Ramos (cell line): ENCODE results near the gene LRRC1.
"Not testable (repeated sequence)": the region's sequence is repeated elsewhere in the genome, so short reads cannot be mapped to it uniquely, and the experiment has no call there.

ENCODE experiments used
- in situ Hi-C: fragments of 300-500 bp; cut with MboI; formaldehyde crosslinking; loops from one replicate; pipeline ENCODE4 v1.14.3; 2022; ENCODE audit warnings: low sequenced_read_pairs; ENCODE audit not compliant: unreplicated experiment

The LRRC1 gene

DNA sequence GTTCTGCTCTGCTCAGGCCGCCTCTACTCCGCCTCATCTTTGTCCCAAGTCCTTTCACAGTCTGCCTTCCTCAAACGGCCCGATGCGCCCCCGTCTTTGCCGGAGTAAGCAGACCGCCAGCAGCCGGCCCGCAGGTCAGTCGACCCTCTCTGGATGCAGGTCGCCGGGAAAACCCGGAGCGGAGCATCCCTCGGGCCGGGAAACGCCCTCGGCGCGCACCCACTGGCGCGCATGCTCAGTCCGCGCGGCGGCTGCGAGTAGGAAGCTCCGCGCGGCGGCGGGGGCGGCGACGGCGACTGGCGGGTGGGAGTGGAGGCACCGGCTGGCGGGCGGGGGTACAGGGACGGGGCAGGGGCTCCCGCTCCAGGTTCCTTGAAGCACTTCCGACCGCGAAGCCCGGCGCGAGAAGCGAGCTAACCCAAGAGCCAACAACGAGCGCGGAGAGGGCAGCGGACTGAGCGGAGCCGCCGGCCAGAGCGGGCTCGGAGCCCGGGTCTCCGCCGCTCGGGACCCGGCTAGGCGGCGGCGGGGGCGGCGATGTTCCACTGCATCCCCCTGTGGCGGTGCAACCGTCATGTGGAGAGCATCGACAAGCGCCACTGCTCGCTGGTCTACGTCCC, at the start of gene LRRC1:
TSS of gene LRRC1 (plus strand) at position 286 of the 620 bp plus-strand sequence. CDS start at position 538, 252 bp downstream.
- in situ Hi-C loops: no loop called here

- in situ Hi-C loops: no loop called here
Observed at GRCh38 chr6:53746442-53747103, 48.2 kb upstream of the LRRC1 start.

GRCh38 chr6:53750052-53750650, 44.7 kb upstream of the LRRC1 start:
- in situ Hi-C loops: no loop called here

- in situ Hi-C loops: no loop called here
Observed at GRCh38 chr6:53751417-53751816, 43.4 kb upstream of the LRRC1 start.

DNA sequence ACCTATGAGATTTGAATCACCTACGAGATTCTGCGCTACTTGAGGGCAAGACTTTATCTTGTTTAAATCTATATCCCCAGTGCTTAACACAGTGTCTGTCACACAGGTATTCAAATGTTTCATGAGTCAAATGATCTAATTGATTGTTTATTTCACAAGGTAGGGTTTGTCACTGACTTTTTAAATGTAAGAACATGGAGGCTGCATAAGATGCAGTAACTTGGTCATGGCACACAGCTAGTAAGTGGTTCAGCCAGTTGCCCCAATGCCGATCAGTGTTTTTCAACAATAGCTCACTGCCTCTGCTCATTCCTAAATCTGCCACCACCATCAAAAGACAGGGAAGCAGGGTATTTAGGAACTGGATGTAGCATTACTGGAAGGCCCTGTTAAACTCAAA, 42.4 kb upstream of the LRRC1 start:
- in situ Hi-C loops: no loop called here

DNA sequence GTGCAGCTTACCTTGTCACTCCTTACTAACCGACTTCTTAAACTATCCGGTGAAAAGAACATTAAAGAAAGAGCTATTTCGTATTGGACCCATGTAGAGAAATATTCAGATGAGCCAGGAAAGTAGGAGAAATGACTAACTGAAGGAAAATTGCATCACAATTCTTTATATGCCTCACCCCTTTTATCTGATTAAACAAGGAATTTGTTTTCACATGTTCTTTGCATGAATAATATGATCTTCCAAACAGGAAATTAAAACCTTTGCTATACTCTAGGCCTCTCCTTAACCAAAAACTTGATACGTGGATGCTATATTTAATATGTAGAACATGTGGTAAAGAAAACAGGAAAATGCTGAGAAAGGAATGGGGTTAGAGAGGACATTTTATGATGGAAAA, 41.9 kb upstream of the LRRC1 start:
- in situ Hi-C loops: no loop called here

DNA sequence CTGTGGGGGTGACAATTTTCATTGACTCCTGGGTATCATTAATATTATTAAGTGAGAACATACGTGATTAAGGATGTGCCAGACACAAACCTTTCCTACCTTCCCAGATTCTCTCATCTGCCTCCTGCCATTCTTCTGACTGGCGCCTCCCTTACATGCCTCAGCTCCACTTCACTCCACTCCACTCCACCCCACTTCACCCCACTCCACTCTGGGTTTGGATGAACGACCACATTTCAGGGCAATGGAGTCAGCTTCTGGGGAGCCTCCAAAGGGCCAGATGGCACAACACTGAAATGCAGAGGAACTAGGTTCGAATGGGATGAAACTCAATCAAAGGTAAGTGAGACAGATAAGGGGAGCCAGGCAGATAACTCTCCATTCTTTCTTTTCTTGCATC, 40.5 kb upstream of the LRRC1 start:
- in situ Hi-C loops: no loop called here

DNA sequence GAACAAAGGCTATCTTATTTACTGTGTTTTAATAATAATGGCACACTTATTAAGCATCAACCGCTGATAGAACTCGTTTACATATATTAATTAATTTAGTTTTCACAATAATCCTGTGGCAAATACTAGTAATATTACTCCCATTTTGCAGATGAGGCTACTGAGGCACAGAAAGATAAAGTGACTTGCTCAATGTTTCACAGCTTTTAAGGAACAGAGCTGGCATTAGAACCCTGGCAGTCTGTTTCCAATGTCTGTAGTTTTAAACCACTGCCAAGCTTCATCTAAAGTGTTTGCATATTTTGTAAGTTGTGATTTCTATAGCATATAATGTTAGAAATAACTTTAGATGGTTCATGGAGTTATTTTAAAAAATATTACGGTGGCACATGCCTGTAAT, 38.4 kb upstream of the LRRC1 start:
- in situ Hi-C loops: no loop called here

DNA sequence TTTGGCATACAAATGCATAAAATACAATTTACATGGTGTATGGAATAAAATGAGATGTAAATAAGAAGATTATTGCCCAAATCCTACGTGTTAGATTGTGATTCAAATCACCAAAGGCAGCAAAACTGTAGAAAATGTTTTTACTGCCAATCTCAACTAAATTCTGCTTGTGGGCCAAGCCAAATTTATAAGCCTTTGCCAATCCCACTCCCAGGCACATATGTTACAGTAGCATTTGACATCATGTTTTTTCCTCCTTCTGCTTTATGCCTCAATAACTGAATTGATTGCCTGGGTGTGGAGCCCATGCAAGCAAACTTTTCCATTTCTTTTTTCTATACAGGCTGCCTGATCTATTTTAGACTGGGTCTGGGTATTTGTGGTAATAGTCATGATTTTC, 36.3 kb upstream of the LRRC1 start:
- in situ Hi-C loops: no loop called here

- in situ Hi-C loops: no loop called here
Observed at GRCh38 chr6:53761036-53761435, 33.8 kb upstream of the LRRC1 start.

- in situ Hi-C loops: no loop called here
Observed at GRCh38 chr6:53765270-53765669, 29.5 kb upstream of the LRRC1 start.

DNA sequence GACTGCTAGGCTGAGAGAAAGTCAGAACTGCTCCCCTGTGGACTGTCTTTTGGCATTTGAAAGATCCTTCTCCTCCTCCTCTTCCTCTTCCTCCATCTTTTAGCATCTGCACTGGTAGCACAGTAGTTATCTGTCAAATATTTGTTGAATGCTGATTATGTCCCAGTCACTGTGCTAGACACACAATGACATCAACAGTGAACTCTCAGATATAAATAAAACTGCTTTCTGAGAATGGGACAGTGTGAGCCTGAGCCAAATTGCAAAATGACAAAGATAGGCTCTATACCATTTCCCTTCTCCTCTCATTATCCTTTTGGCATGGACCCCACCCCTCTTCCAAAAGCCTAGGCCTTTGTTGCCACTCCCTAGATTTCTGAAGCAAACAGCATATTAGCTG, 27.9 kb upstream of the LRRC1 start:
- in situ Hi-C loops: no loop called here

DNA sequence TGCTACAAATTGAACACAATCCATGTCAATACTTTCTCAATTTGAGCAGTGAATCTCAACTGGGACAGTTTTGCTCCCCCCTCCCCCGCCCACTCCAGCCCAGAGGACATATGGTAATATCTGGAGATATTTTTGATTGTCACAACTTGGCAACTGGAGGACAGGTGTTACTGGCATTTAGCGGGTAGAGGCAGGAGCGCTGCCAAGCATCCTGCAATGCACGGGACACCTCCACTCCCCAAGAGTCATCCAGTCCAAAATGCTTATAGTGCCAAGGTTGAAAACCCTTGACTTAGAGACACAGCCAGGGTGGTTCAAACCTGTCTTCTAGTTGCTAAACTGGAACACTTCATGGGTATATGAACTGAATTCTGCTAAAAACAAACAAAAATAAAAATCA, 26.9 kb upstream of the LRRC1 start:
- in situ Hi-C loops: no loop called here

DNA sequence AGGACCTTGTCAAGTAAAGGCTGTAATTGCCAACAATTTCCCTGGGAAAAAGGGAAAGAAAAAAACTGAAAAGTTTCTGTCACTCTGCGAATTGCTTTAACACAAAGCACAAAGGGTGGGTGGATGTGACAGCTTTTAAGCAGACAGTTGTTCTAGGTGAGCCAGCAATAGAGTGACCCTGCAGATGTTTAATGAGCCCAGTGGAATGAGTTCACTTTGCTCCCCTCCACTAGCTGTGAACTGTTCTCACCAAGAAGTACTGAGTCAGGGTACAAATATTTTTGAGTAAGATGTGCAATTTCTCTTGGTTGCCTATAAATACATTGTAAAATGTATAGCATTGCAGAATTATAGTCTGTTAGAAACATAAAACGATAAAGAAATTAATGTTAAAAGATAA, 26.2 kb upstream of the LRRC1 start:
- in situ Hi-C loops: no loop called here

- in situ Hi-C loops: no loop called here
Observed at GRCh38 chr6:53770780-53771249, 24.0 kb upstream of the LRRC1 start.

DNA sequence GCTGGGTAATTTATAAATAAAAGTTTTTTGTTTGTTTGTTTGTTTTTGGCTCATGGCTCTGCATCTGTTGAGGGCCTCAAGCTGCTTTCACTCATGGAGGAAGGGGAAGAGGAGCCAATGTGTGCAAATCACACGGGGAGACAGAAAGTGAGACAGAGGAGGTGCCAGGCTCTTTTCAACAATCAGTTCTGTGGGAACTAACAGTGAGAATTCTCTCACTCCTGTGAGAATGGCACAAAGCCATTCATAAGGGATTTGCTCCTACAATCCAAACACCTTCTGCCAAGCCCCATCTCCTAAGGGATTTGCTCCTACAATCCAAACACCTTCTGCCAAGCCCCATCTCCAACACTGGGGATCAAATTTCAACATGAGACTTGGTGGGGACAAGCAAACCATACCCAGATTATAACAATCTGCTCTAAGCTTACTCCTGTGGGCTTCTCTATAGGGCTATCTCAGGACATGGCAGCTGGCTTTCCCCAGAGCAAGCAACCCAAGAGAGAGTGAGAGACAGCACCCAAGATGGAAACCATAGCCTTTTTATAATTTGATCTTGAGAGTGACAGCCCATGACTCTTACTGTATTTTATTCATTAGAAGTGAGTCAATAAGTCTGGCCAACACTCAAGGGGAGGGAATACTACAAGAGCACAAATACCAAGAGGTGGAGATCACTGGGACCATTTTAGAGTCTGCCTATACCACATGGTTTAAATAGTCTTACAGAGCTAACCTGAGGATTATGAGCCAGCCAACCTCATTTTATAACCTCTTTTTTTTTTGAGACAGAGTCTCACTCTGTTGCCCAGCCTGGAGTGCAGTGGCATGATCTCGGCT, 22.8 kb upstream of the LRRC1 start:
- in situ Hi-C loops: no loop called here

GRCh38 chr6:53773044-53773696, 21.6 kb upstream of the LRRC1 start:
- in situ Hi-C loops: no loop called here

DNA sequence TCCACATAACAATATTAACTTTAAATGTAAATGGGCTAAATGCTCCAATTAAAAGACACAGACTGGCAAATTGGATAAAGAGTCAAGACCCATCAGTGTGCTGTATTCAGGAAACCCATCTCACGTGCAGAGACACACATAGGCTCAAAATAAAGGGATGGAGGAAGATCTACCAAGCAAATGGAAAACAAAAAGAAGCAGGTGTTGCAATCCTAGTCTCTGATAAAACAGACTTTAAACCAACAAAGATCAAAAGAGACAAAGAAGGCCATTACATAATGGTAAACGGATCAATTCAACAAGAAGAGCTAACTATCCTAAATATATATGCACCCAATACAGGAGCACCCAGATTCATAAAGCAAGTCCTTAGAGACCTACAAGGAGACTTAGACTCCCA, 18.7 kb upstream of the LRRC1 start:
- in situ Hi-C loops: not testable (repeated sequence)

GRCh38 chr6:53784991-53785390, 9.8 kb upstream of the LRRC1 start:
- in situ Hi-C loops: not testable (repeated sequence)

- in situ Hi-C loops: no loop called here
Observed at GRCh38 chr6:53786832-53787231, 8.0 kb upstream of the LRRC1 start.
